ENCODE measurements around the gene RAPGEFL1. TPM values are rescaled to one million over a fixed set of nuclear protein-coding genes. Genes with fewer than 3 reads are reported as not detected.

The RAPGEFL1 gene
- total and polyA plus RNA-seq, 2 donors (not counting 3 experiments of a cell fraction or from before 2014, with no cell fraction given): 8.6 to 11.8 TPM

DNA sequence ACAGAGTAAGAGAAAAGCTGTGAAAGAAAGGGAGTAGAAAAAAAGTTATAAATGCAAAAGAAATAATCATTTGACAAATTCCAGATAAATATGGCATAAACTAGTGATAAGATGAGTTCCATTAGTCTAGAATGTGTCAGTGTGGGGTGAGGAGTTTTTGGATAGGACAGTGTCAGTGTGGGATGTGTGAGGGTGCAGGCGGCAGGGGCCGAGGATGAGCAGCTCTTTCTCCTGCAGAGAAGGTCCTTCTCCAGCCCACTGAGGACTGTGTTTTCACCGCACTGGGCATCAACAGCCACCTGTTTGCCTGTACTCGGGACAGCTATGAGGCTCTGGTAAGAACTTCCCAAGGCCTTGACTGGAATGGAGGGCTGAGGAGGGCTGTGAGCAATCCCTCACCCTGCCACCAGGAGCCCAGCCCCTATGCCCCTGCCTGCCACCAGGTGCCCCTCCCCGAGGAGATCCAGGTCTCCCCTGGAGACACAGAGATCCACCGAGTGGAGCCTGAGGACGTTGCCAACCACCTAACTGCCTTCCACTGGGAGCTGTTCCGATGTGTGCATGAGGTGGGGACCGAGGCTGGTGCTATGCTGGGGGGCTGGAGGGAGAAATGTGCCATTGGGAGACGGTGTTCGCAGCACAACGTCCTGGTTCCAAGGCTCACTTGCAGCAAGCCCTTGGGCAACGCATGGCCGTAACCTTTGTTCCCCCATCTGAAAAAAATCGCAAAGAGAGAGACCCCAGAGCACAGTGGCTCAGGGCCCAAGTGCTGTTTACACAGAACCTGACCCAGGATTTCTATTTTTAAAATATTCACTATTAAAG lies 13.1 kb downstream of the RAPGEFL1 start:
- no TSS peak for BruUV-seq (replicated peaks)
- Histone ChIP-seq H3K27ac (ENCODE audit: insufficient read depth, low read depth, low read length) (no peak overlapping the region), H3K4me3 (replicated peaks in 1 of 3; ENCODE audit: insufficient read depth in 1 of 3, low read depth in 1 of 3, low read length in 3 of 3) (peak overlapping the region in 1 of 3 experiments; percentile 31), H3K9ac (replicated peaks; ENCODE audit: extremely low read depth, insufficient read depth, low read length) (no peak overlapping the region), H2AFZ (ENCODE audit: low read depth, low read length) (no peak overlapping the region), H3K4me1 (ENCODE audit: control insufficient read depth, extremely low read depth, insufficient read depth, low read length) (peaks cover 4% of the 10 kb centered on the region), H3K79me2 (ENCODE audit: control insufficient read depth, insufficient read depth, low read length) (no peaks in the 10 kb centered on the region), H3K9me3 (replicated peaks; ENCODE audit: control insufficient read depth, insufficient read depth, low read length) (no peaks in the 10 kb centered on the region), H3K27me3 (ENCODE audit: control insufficient read depth in 2 of 2, insufficient read depth in 2 of 2, low read length in 2 of 2) (no peaks in the 10 kb centered on the region), H3K36me3 (ENCODE audit: control insufficient read depth in 2 of 2, extremely low read depth in 1 of 2, insufficient read depth in 2 of 2, low read length in 2 of 2) (peaks cover 0 to 3% of the 10 kb centered on the region in 2 experiments), H4K20me1 (replicated peaks; ENCODE audit: control insufficient read depth, extremely low read depth, insufficient read depth, low read length) (no peaks in the 10 kb centered on the region), H3K9me1 (replicated peaks; ENCODE audit: control insufficient read depth, extremely low read depth, insufficient read depth, low read length) (no peaks in the 10 kb centered on the region), H3K4me2 (ENCODE audit: insufficient read depth, low read length) (peak overlapping the region; percentile 41)
- DNase-seq (ENCODE audit: low read depth, low spot score): peak; percentile 22
- dilution Hi-C loops (cut with MboI; ENCODE audit: extremely low pct_ligation_motif_present, low sequenced_read_pairs): no loop called here
- CTCF ChIA-PET: interaction anchor here (0.7 to 4.5 kb wide), 19 partner anchors 7 to 178 kb away, joined by 3 to 41 read pairs (median 5); partner anchors contain the start of gene WIPF2
- FAIRE-seq: no peak
- POLR2A ChIA-PET: no interaction called here
- TF ChIP-seq, protein P1, sequence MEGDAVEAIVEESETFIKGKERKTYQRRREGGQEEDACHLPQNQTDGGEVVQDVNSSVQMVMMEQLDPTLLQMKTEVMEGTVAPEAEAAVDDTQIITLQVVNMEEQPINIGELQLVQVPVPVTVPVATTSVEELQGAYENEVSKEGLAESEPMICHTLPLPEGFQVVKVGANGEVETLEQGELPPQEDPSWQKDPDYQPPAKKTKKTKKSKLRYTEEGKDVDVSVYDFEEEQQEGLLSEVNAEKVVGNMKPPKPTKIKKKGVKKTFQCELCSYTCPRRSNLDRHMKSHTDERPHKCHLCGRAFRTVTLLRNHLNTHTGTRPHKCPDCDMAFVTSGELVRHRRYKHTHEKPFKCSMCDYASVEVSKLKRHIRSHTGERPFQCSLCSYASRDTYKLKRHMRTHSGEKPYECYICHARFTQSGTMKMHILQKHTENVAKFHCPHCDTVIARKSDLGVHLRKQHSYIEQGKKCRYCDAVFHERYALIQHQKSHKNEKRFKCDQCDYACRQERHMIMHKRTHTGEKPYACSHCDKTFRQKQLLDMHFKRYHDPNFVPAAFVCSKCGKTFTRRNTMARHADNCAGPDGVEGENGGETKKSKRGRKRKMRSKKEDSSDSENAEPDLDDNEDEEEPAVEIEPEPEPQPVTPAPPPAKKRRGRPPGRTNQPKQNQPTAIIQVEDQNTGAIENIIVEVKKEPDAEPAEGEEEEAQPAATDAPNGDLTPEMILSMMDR (IDR thresholded peaks at IDR 0.05; ENCODE audit: extremely low read depth in 1 of 2, insufficient read depth in 1 of 2, low read depth in 1 of 2, low read length in 2 of 2): peak; percentile 44 to 78
- no peak for TF ChIP-seq GATA2 (IDR thresholded peaks at IDR 0.05; ENCODE audit: insufficient read depth, insufficient read length, low read depth, low read length)
- TF ChIP-seq FOS (IDR thresholded peaks at IDR 0.05; ENCODE audit: borderline replicate concordance, insufficient read depth, low read length): no peak
- no peak for TF ChIP-seq POLR2A (IDR thresholded peaks at IDR 0.05; ENCODE audit: low read depth, low read length)
- no peak for TF ChIP-seq JUN (IDR thresholded peaks at IDR 0.05; ENCODE audit: borderline replicate concordance, insufficient read depth, insufficient read length, low read depth)
- intact Hi-C loops (cut with micrococcal nuclease): loop anchor here (1.0 kb wide), 1 partner anchor 77 kb away; no protein-coding TSS in a partner anchor

All from endothelial cell of umbilical vein (primary cell).